ENCODE measurements around the gene CRB1.

CRB1 gene

GRCh38 chr1:197388801-197389200 lies 120.7 kb downstream of the CRB1 start:
- Mint-ChIP-seq H3K27ac (no peak overlapping the region), H3K9me3 (no peaks in the 10 kb centered on the region), H3K4me1 (peaks cover 18% of the 10 kb centered on the region), H3K27me3 (ENCODE audit: low read depth) (no peaks in the 10 kb centered on the region), H3K4me3 (no peak overlapping the region), H3K36me3 (ENCODE audit: low read depth) (no peaks in the 10 kb centered on the region)
- no peak for TF ChIP-seq CTCF (IDR thresholded peaks at IDR 0.05; ENCODE audit: unreplicated experiment in 3 of 3)

- H3K27ac Mint-ChIP-seq: peak overlapping the region in 1 of 3 experiments; percentile 3
- no peak overlapping the region for H3K4me3 Mint-ChIP-seq
- no peak for TF ChIP-seq CTCF (IDR thresholded peaks at IDR 0.05; ENCODE audit: unreplicated experiment in 3 of 3)
- no peaks in the 10 kb centered on the region for H3K9me3 Mint-ChIP-seq
- H3K27me3 Mint-ChIP-seq (ENCODE audit: low read depth): no peaks in the 10 kb centered on the region
- peaks cover 7% of the 10 kb centered on the region for H3K4me1 Mint-ChIP-seq
- no peaks in the 10 kb centered on the region for H3K36me3 Mint-ChIP-seq (ENCODE audit: low read depth)
Observed at GRCh38 chr1:197390856-197391255, 122.8 kb downstream of the CRB1 start.

GRCh38 chr1:197391303-197392226 lies 123.5 kb downstream of the CRB1 start:
- Mint-ChIP-seq H3K4me3 (no peak overlapping the region), H3K27ac (peak overlapping the region in 1 of 3 experiments; percentile 3)

GRCh38 chr1:197392541-197392940 lies 124.5 kb downstream of the CRB1 start:
- Mint-ChIP-seq H3K9me3 (no peaks in the 10 kb centered on the region), H3K4me1 (peaks cover 7% of the 10 kb centered on the region), H3K4me3 (no peak overlapping the region), H3K27me3 (ENCODE audit: low read depth) (no peaks in the 10 kb centered on the region), H3K36me3 (ENCODE audit: low read depth) (no peaks in the 10 kb centered on the region), H3K27ac (no peak overlapping the region)
- TF ChIP-seq CTCF (IDR thresholded peaks at IDR 0.05; ENCODE audit: unreplicated experiment in 3 of 3): no peak

More at GRCh38 chr1:197391303-197392226, 123.5 kb downstream of the CRB1 start:
- Mint-ChIP-seq H3K9me3 (no peaks in the 10 kb centered on the region), H3K36me3 (ENCODE audit: low read depth) (no peaks in the 10 kb centered on the region), H3K4me1 (peaks cover 7% of the 10 kb centered on the region), H3K27me3 (ENCODE audit: low read depth) (no peaks in the 10 kb centered on the region)
- TF ChIP-seq CTCF (IDR thresholded peaks at IDR 0.05; ENCODE audit: unreplicated experiment in 3 of 3): no peak

GRCh38 chr1:197393105-197393504 lies 125.1 kb downstream of the CRB1 start:
- H3K4me3 Mint-ChIP-seq: no peak overlapping the region
- H3K27me3 Mint-ChIP-seq (ENCODE audit: low read depth): no peaks in the 10 kb centered on the region
- H3K36me3 Mint-ChIP-seq (ENCODE audit: low read depth): no peaks in the 10 kb centered on the region
- no peak overlapping the region for H3K27ac Mint-ChIP-seq
- peaks cover 7% of the 10 kb centered on the region for H3K4me1 Mint-ChIP-seq
- TF ChIP-seq CTCF (IDR thresholded peaks at IDR 0.05; ENCODE audit: unreplicated experiment in 3 of 3): no peak
- H3K9me3 Mint-ChIP-seq: no peaks in the 10 kb centered on the region

- H3K27ac Mint-ChIP-seq: no peak overlapping the region
- no peaks in the 10 kb centered on the region for H3K27me3 Mint-ChIP-seq (ENCODE audit: low read depth)
- no peak for TF ChIP-seq CTCF (IDR thresholded peaks at IDR 0.05; ENCODE audit: unreplicated experiment in 3 of 3)
- H3K36me3 Mint-ChIP-seq (ENCODE audit: low read depth): no peaks in the 10 kb centered on the region
- no peaks in the 10 kb centered on the region for H3K9me3 Mint-ChIP-seq
- peaks cover 7% of the 10 kb centered on the region for H3K4me1 Mint-ChIP-seq
- H3K4me3 Mint-ChIP-seq: no peak overlapping the region
Observed at GRCh38 chr1:197393772-197394171, 125.7 kb downstream of the CRB1 start.

All from nephron (organoid).